SK-N-SH (cell line): ENCODE results near the gene DLGAP5.

Experiments used
- CTCF ChIP-seq: fragments of 200-600 bp; sonication (generic); IDR thresholded peaks from 2 replicates; pipeline ENCODE4 v1.6.1; 2017; ENCODE audit warnings: antibody characterized with exemption, mild to moderate bottlenecking, moderate library complexity
- ELF1 ChIP-seq: IDR thresholded peaks from 2 replicates; pipeline ENCODE4 v1.4.0; 2012
- FOXM1 ChIP-seq: IDR thresholded peaks from 2 replicates; pipeline ENCODE4 v1.4.0; 2012; ENCODE audit warnings: low read depth, mild to moderate bottlenecking
- GABPA ChIP-seq: IDR thresholded peaks from 2 replicates; pipeline ENCODE4 v1.4.0; 2012; ENCODE audit warnings: low read depth, mild to moderate bottlenecking
- POLR2AphosphoS5 ChIP-seq: IDR thresholded peaks from 2 replicates; pipeline ENCODE4 v1.6.1; 2012; ENCODE audit warnings: low read depth, low read length
- RAD21 ChIP-seq: IDR thresholded peaks from 2 replicates; pipeline ENCODE4 v1.6.1; 2012; ENCODE audit warnings: mild to moderate bottlenecking, low read length
- RFX5 ChIP-seq: IDR thresholded peaks from 2 replicates; pipeline ENCODE4 v1.6.1; 2012; ENCODE audit warnings: mild to moderate bottlenecking, improper control_type of control experiment, low read length
- SIN3A ChIP-seq: IDR thresholded peaks from 2 replicates; pipeline ENCODE4 v1.6.1; 2012; ENCODE audit warnings: low read depth, mild to moderate bottlenecking, low read length, moderate library complexity, borderline replicate concordance
- SMC3 ChIP-seq: IDR thresholded peaks from 2 replicates; pipeline ENCODE4 v1.6.1; 2012; ENCODE audit warnings: low read depth, low read length, improper control_type of control experiment
- TEAD4 ChIP-seq: IDR thresholded peaks from 2 replicates; pipeline ENCODE4 v1.4.0; 2012; ENCODE audit warnings: mild to moderate bottlenecking, borderline replicate concordance; ENCODE audit not compliant: insufficient read depth
- TF ChIP-seq, protein P1 (sequence below): fragments of 150-350 bp; IDR thresholded peaks from 2 replicates; pipeline ENCODE4 v1.6.1; 2017; ENCODE audit warnings: antibody characterized with exemption, low read length, low read depth, borderline replicate concordance

DNA sequence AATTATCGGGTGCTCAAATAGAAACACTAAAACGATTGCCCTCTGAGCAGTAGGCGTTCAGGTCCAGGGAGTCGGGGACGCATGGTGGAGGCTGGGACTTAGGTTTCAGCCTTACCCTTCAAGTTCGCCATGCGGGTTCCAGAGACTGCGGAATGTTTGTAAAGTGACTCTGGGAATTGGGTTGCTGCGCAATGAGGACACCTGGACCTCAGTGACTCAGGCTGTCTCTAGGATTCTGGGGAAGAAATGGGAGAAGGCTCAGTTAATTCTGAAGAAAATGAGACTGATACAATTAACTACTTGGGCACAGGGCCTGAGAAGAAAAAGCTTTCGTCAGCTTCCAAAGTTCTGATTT is 61.2 kb downstream of the DLGAP5 start:
- TF ChIP-seq FOXM1 (no peak), GABPA (no peak), CTCF (no peak), SMC3 (no peak), RFX5 (no peak), TEAD4 (no peak), POLR2AphosphoS5 (no peak), ELF1 (no peak), SIN3A (no peak), RAD21 (no peak)
- TF ChIP-seq, protein P1, sequence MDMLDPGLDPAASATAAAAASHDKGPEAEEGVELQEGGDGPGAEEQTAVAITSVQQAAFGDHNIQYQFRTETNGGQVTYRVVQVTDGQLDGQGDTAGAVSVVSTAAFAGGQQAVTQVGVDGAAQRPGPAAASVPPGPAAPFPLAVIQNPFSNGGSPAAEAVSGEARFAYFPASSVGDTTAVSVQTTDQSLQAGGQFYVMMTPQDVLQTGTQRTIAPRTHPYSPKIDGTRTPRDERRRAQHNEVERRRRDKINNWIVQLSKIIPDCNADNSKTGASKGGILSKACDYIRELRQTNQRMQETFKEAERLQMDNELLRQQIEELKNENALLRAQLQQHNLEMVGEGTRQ, result no peak
